ENCODE measurements around the gene RGS6. TPM values are rescaled to one million over a fixed set of nuclear protein-coding genes. Genes with fewer than 3 reads are reported as not detected.

Gene RGS6
- total RNA-seq, 4 donors from 2014 or later, result 0.84 to 3.0 (median 1.7) TPM; not detected in 1

DNA sequence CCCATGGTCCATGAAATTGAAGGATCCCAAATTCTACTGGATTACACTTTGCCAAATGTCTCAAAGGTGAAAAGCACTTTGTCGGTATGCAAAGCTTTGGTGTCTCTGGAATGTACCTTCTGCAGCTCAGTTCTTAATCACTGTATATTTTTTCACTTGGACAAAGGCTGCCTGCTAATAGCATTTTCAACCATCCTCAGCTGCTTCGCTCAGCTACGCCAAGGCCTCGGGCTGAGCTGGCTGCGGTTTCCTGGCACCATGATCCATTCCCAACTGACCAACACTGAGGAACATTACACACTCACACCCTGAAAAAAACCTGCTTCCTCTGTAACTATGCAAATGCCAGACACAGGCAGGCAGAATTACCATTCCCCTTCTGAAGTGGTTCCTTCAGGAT is 626.5 kb downstream of the RGS6 start:
- no peak for DNase-seq (ENCODE audit: low spot score in 2 of 2)
- no peak overlapping the region for H3K4me3 ChIP-seq (ENCODE audit: low read depth, poor library complexity, severe bottlenecking)
- 38 to 60% methylated on average over 5 of the region's 5 CpGs for WGBS, 2 donors
- intact Hi-C loops (cut with DNase I; ENCODE audit: low total_unique reads), result no loop called here
- TF ChIP-seq POLR2A (IDR thresholded peaks at IDR 0.05), result no peak
- TF ChIP-seq, protein P1, sequence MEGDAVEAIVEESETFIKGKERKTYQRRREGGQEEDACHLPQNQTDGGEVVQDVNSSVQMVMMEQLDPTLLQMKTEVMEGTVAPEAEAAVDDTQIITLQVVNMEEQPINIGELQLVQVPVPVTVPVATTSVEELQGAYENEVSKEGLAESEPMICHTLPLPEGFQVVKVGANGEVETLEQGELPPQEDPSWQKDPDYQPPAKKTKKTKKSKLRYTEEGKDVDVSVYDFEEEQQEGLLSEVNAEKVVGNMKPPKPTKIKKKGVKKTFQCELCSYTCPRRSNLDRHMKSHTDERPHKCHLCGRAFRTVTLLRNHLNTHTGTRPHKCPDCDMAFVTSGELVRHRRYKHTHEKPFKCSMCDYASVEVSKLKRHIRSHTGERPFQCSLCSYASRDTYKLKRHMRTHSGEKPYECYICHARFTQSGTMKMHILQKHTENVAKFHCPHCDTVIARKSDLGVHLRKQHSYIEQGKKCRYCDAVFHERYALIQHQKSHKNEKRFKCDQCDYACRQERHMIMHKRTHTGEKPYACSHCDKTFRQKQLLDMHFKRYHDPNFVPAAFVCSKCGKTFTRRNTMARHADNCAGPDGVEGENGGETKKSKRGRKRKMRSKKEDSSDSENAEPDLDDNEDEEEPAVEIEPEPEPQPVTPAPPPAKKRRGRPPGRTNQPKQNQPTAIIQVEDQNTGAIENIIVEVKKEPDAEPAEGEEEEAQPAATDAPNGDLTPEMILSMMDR (IDR thresholded peaks at IDR 0.05), result no peak

- WGBS, 2 donors, result 33 to 37% methylated on average over 11 of the region's 11 CpGs
- DNase-seq (ENCODE audit: low spot score in 2 of 2), result no peak
- intact Hi-C loops (cut with DNase I; ENCODE audit: low total_unique reads), result no loop called here
- TF ChIP-seq, protein P1 (IDR thresholded peaks at IDR 0.05), result no peak
- TF ChIP-seq POLR2A (IDR thresholded peaks at IDR 0.05), result no peak
- H3K4me3 ChIP-seq (ENCODE audit: low read depth, poor library complexity, severe bottlenecking), result no peak overlapping the region
These were observed 627.0 kb downstream of the RGS6 start for GRCh38 chr14:72559202-72559601.

DNA sequence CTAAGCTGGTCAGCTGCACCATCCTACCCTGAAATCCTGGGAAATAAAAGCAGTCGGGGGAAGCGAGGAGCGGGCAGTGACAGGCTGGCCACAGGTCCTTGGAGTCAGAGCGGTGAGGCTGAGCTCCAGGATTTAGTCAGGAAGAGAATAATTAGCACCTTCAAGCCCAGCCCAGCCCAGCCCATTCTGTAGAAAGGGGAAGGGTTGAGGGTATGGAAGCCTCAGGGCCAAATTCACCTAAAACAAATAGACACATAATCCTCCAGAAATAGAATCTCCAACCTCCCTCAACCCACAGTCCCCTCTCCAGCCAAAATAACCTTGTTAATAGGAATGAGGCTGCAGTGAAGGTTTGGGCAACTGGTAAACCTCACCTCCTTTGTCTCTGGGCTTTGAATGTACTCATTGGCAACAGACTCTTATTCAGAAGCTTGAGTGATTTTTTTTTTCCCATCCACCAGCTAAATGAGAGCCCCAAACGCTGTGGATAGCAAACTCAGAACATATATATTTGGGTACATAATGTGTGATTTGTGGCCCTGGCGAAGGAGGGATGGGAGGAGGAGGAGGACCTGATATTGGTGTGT is 627.5 kb downstream of the RGS6 start:
- WGBS, 2 donors, result 61 to 67% methylated on average over 6 of the region's 6 CpGs
- no peak for TF ChIP-seq POLR2A (IDR thresholded peaks at IDR 0.05)
- H3K4me3 ChIP-seq (ENCODE audit: low read depth, poor library complexity, severe bottlenecking), result no peak overlapping the region
- DNase-seq (ENCODE audit: low spot score in 2 of 2), result no peak
- intact Hi-C loops (cut with DNase I; ENCODE audit: low total_unique reads), result no loop called here

GRCh38 chr14:72560331-72560730 is 628.1 kb downstream of the RGS6 start:
- no peak for DNase-seq (ENCODE audit: low spot score in 2 of 2)
- TF ChIP-seq POLR2A (IDR thresholded peaks at IDR 0.05), result no peak
- TF ChIP-seq, protein P1 (IDR thresholded peaks at IDR 0.05), result no peak
- no peak overlapping the region for H3K4me3 ChIP-seq (ENCODE audit: low read depth, poor library complexity, severe bottlenecking)
- intact Hi-C loops (cut with DNase I; ENCODE audit: low total_unique reads), result no loop called here
- 50 to 65% methylated on average over 5 of the region's 5 CpGs for WGBS, 2 donors

- 87 to 93% methylated on average over 12 of the region's 12 CpGs for WGBS, 2 donors
- intact Hi-C loops (cut with DNase I; ENCODE audit: low total_unique reads), result no loop called here
- DNase-seq (ENCODE audit: low spot score in 2 of 2), result no peak
- TF ChIP-seq, protein P1 (IDR thresholded peaks at IDR 0.05), result no peak
- TF ChIP-seq POLR2A (IDR thresholded peaks at IDR 0.05), result no peak
- no peak overlapping the region for H3K4me3 ChIP-seq (ENCODE audit: low read depth, poor library complexity, severe bottlenecking)
These were observed 628.8 kb downstream of the RGS6 start for GRCh38 chr14:72560889-72561493.

- WGBS, 2 donors, result 89 to 93% methylated on average over 20 of the region's 20 CpGs
- intact Hi-C loops (cut with DNase I; ENCODE audit: low total_unique reads), result no loop called here
These were observed 630.1 kb downstream of the RGS6 start for GRCh38 chr14:72562300-72562699.

More at GRCh38 chr14:72562300-72562699, 630.1 kb downstream of the RGS6 start:
- H3K4me3 ChIP-seq (ENCODE audit: low read depth, poor library complexity, severe bottlenecking), result no peak overlapping the region
- no peak for DNase-seq (ENCODE audit: low spot score in 2 of 2)
- no peak for TF ChIP-seq POLR2A (IDR thresholded peaks at IDR 0.05)
- TF ChIP-seq, protein P1 (IDR thresholded peaks at IDR 0.05), result no peak
